Measurements from ENCODE around the gene NDUFS3. TPM values are rescaled to one million over a fixed set of nuclear protein-coding genes. Genes with fewer than 3 reads are reported as not detected.

Gene NDUFS3
- total RNA-seq, 1 experiment from 2014 or later: 135 TPM

DNA sequence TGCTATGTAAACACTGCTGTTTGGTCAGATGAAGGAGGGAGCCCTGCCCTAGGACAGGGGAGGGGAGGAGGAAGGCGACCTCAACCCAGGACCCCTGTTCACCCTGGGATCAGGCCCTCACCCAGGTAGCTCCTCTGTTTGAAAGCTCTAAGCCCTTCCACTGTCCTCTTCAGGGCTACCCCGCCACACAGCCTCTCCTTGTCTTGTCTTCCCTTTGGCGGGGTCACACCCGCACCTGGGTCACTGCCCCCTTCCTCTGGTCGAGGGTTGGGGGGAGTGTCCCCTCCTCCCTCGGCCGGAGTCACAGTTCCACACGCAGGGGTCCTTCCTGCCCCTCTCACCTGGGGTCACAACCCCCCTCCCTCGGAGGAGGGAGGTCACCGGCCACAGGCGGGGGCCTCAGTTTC lies 13.9 kb upstream of the NDUFS3 start:
- TSS peak; percentile 75 for BruUV-seq (replicated peaks)
- ATAC-seq (0 out of 2 replicates have a peak, but pooled peaks have one; percentile 23), DNase-seq (ENCODE audit: low read depth, low spot score) (no peak)
- TF ChIP-seq SIN3A (IDR thresholded peaks at IDR 0.05; ENCODE audit: borderline replicate concordance, insufficient read depth, low read depth, low read length): no peak
- TF ChIP-seq, protein P1, sequence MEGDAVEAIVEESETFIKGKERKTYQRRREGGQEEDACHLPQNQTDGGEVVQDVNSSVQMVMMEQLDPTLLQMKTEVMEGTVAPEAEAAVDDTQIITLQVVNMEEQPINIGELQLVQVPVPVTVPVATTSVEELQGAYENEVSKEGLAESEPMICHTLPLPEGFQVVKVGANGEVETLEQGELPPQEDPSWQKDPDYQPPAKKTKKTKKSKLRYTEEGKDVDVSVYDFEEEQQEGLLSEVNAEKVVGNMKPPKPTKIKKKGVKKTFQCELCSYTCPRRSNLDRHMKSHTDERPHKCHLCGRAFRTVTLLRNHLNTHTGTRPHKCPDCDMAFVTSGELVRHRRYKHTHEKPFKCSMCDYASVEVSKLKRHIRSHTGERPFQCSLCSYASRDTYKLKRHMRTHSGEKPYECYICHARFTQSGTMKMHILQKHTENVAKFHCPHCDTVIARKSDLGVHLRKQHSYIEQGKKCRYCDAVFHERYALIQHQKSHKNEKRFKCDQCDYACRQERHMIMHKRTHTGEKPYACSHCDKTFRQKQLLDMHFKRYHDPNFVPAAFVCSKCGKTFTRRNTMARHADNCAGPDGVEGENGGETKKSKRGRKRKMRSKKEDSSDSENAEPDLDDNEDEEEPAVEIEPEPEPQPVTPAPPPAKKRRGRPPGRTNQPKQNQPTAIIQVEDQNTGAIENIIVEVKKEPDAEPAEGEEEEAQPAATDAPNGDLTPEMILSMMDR (IDR thresholded peaks at IDR 0.05): no peak
- TF ChIP-seq POLR2AphosphoS5 (IDR thresholded peaks at IDR 0.05; ENCODE audit: low read depth, low read length): no peak
- TF ChIP-seq, protein P2, sequence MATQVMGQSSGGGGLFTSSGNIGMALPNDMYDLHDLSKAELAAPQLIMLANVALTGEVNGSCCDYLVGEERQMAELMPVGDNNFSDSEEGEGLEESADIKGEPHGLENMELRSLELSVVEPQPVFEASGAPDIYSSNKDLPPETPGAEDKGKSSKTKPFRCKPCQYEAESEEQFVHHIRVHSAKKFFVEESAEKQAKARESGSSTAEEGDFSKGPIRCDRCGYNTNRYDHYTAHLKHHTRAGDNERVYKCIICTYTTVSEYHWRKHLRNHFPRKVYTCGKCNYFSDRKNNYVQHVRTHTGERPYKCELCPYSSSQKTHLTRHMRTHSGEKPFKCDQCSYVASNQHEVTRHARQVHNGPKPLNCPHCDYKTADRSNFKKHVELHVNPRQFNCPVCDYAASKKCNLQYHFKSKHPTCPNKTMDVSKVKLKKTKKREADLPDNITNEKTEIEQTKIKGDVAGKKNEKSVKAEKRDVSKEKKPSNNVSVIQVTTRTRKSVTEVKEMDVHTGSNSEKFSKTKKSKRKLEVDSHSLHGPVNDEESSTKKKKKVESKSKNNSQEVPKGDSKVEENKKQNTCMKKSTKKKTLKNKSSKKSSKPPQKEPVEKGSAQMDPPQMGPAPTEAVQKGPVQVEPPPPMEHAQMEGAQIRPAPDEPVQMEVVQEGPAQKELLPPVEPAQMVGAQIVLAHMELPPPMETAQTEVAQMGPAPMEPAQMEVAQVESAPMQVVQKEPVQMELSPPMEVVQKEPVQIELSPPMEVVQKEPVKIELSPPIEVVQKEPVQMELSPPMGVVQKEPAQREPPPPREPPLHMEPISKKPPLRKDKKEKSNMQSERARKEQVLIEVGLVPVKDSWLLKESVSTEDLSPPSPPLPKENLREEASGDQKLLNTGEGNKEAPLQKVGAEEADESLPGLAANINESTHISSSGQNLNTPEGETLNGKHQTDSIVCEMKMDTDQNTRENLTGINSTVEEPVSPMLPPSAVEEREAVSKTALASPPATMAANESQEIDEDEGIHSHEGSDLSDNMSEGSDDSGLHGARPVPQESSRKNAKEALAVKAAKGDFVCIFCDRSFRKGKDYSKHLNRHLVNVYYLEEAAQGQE (IDR thresholded peaks at IDR 0.05; ENCODE audit: insufficient read depth in 1 of 2, low read depth in 2 of 2, low read length in 1 of 2): no peak
- TF ChIP-seq TCF7L2 (IDR thresholded peaks at IDR 0.05; ENCODE audit: low read depth, low read length): no peak
- in situ Hi-C loops (cut with HindIII; ENCODE audit: low pct_unique_long_range_greater_than_20kb, low sequenced_read_pairs) (no loop called here), intact Hi-C loops (cut with micrococcal nuclease; ENCODE audit: unreplicated experiment) (no loop called here)
- ChIA-PET POLR2A (interaction anchor here (0.5 to 0.9 kb wide), 2 partner anchors 13 to 911 kb away, joined by 3 to 5 read pairs; no protein-coding TSS in a partner anchor), CTCF (no interaction called here)
- Histone ChIP-seq H3K4me3 (ENCODE audit: low read depth in 2 of 2, low read length in 2 of 2) (peak overlapping the region; percentile 77 to 94), H3K27me3 (ENCODE audit: control insufficient read depth, insufficient read depth, low read length) (no peaks in the 10 kb centered on the region), H3K27ac (ENCODE audit: low read length) (peak overlapping the region; percentile 89), H3K9me3 (ENCODE audit: control insufficient read depth, insufficient read depth, low read depth, low read length) (no peaks in the 10 kb centered on the region), H3K4me1 (ENCODE audit: control insufficient read depth, insufficient read depth, low read length) (peaks cover 4% of the 10 kb centered on the region; the same call in 1 of the 2 replicates), H3K36me3 (ENCODE audit: control insufficient read depth, insufficient read depth, low read length) (no peaks in the 10 kb centered on the region)

- ChIA-PET POLR2A (interaction anchor here (0.5 kb wide), 1 partner anchor 912 kb away, joined by 5 read pairs; no protein-coding TSS in a partner anchor), CTCF (no interaction called here)
- intact Hi-C loops (cut with micrococcal nuclease; ENCODE audit: unreplicated experiment): no loop called here
- Histone ChIP-seq H3K4me1 (ENCODE audit: control insufficient read depth, insufficient read depth, low read length) (peaks cover 4% of the 10 kb centered on the region; the same call in 1 of the 2 replicates), H3K27ac (ENCODE audit: low read length) (peak within 1 kb of the TSS; percentile 89), H3K36me3 (ENCODE audit: control insufficient read depth, insufficient read depth, low read length) (no peaks in the 10 kb centered on the region), H3K9me3 (ENCODE audit: control insufficient read depth, insufficient read depth, low read depth, low read length) (no peaks in the 10 kb centered on the region), H3K27me3 (ENCODE audit: control insufficient read depth, insufficient read depth, low read length) (no peaks in the 10 kb centered on the region), H3K4me3 (ENCODE audit: low read depth in 2 of 2, low read length in 2 of 2) (peak within 1 kb of the TSS; percentile 77 to 94)
- BruUV-seq (replicated peaks): no TSS peak
- ATAC-seq: peak; percentile 98
- TF ChIP-seq, protein P2 (IDR thresholded peaks at IDR 0.05; ENCODE audit: insufficient read depth in 1 of 2, low read depth in 2 of 2, low read length in 1 of 2): no peak
- TF ChIP-seq, protein P1 (IDR thresholded peaks at IDR 0.05): no peak
- TF ChIP-seq TCF7L2 (IDR thresholded peaks at IDR 0.05; ENCODE audit: low read depth, low read length) (no peak), SIN3A (IDR thresholded peaks at IDR 0.05; ENCODE audit: borderline replicate concordance, insufficient read depth, low read depth, low read length) (0 out of 2 replicates have a peak, but pooled peaks have one; percentile 56), POLR2AphosphoS5 (IDR thresholded peaks at IDR 0.05; ENCODE audit: low read depth, low read length) (peak; percentile 61)
- no peak for DNase-seq (ENCODE audit: low read depth, low spot score)
- in situ Hi-C loops (cut with HindIII; ENCODE audit: low pct_unique_long_range_greater_than_20kb, low sequenced_read_pairs): no loop called here
Observed at GRCh38 chr11:47565340-47566148, 13.3 kb upstream of the NDUFS3 start, which contains the start of gene PTPMT1. Gene PTPMT1, plus strand, starts transcription at chr11:47565599. Its CDS starts 24 bp downstream, at chr11:47565623.
